NCI-H2196 (cell line): ENCODE results near the gene PARP11.

Source experiments
- DNase-seq: peaks from one replicate; lab custom pipeline; 2025; ENCODE audit not compliant: unreplicated experiment; lab: John Stamatoyannopoulos, UW

Gene PARP11

DNA sequence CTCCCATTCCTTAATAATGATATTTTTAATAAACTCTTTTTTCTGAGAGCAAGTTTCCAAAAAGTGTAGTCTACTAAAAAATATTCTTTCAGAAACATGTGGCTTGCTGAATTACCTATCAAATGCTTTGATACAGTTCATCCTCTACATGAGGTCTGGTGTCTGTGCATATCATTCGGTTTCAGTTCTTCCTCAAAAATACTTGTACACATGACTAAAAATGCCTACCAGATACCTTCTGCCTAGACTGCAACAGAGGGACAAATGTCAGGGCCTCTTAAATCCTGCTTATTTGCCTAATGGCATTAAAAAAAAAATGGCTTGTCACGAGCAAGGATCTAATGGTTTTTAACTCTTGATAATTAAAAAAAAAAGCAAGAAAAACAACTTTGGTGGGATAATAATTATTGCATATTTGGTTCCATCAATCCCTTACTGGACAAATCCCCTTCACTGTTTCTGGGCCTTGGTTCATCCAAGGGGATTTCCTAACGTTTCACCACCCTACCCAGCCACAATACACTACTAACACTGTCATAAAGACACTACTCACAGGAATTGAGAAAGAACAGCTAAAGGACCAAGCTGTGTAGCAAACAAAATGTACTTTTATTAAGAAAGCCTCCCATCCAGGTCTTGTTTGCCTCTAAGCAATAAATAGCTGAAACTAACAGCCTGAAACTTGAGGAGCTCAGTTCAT lies 45.7 kb downstream of the PARP11 start:
- no peak for DNase-seq

DNA sequence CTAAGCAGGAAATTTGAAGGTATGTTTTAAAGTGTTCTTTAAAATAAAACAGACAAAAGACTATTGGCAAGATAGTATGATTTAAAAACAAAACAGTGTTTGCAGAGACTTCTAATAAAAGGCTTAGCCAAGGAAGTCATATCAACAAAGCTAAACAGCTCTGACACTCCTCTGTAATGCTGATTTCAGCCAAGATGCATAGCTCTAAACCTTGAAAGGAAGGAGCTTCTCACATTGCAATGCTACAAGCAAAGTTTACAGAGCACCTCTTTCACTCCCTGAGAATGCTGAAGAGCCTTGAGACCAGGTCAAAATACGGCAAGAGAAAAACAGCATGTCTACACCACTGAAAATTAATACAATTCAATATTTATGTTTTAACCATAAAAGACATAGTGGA lies 51.8 kb downstream of the PARP11 start:
- no peak for DNase-seq

DNA sequence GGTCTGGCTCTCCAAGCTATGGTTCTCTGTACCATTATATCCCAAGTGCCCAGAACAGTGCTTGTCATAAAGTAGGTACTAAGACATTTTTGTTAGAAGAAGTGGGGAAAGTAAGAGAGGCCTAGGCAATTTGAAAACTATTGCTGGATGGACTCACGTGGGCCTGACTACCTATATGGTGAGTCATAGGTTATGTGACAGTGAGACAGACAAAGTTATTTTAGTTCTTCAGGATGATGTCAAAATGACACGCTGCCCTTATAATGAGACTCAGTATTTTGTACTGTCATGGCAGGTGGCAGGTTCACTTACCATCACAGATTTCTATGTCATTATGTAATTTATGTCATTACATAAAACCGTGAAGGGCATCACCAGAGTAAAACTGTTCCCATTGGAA lies 53.1 kb downstream of the PARP11 start:
- DNase-seq = no peak

DNA sequence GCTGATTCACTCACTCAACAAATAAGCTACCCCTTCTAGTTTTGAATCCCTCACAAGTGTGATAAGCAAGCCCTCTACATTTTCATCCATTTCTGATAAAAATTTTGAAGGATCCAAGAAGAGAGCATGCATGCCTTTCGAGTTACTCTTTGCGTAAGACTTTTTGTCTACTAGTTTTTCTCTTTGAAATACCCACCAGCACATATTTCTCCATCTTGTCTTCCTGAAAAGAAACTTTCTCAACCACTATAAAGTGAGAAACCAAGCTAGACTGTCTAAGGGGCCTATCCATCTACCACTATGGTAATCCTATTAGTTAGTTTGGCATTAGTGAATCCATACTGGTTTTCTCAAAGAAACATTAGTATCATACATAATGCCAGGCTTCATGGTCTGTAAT lies 56.9 kb downstream of the PARP11 start:
- DNase-seq = no peak

DNA sequence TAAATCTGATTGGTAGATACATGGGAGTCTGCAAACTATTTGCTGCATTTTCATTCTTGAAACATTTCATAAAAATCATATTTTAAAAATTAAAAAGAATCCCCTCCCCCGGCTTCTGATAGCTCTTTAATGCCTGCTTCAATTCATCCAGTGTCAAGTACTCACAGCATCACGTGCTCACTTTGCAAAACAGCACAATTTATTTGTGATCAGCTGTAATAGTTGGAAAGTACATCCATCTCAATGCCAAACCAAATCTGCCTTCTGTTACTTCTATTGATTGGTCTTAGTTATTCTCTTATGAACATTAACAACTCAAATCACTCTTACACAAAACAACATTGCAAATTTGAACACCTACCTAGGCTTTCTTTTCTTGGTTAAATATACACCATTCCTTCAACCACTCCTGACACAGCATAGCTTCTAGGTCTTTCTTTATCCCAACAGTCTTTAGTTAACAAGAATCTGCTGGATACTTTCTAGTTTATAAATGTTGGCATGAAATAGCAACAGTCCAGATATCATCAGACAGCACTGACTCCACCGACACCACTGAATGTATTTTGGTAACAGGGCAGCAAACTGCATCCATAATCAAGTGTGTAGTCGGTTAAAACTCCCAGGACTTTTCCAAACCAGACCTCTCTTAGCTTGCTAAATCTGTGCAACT lies 58.0 kb downstream of the PARP11 start:
- DNase-seq = no peak

DNA sequence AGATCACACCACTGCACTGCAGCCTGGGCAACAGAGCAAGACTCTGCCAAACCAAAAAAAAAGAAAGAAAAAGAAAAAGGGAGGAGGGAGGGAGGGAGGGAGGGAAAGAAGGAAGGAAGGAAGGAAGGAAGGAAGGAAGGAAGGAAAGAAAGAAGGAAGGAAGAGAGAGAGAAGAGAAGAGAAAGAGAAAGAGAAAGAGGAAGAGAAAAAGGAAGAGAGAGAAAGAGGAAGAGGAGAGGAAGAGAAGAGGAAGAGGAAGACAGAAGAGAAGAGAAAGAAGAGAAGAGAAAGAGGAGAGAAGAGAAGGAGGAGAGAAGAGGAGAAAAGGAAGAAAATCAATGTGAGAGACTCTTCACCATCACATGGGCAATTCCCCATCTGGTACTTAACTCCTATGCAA lies 62.7 kb downstream of the PARP11 start:
- DNase-seq = no peak

DNA sequence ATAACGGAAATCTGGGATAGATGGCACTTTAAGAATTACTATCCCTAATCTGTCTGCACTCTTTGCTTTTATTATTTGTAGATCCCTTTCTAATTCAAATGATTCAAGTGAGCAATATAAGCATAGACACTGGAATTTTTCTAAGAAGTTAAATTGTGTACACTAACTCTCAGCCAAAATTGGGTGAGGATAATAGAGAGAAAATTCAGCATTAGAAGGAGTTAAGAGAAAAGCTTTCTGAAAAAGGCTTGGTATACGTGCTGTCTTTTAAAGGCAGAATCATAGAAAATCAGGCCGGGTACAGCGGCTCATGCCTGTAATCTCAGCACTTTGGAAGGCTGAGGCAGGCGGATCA lies 63.2 kb downstream of the PARP11 start:
- no peak for DNase-seq

DNA sequence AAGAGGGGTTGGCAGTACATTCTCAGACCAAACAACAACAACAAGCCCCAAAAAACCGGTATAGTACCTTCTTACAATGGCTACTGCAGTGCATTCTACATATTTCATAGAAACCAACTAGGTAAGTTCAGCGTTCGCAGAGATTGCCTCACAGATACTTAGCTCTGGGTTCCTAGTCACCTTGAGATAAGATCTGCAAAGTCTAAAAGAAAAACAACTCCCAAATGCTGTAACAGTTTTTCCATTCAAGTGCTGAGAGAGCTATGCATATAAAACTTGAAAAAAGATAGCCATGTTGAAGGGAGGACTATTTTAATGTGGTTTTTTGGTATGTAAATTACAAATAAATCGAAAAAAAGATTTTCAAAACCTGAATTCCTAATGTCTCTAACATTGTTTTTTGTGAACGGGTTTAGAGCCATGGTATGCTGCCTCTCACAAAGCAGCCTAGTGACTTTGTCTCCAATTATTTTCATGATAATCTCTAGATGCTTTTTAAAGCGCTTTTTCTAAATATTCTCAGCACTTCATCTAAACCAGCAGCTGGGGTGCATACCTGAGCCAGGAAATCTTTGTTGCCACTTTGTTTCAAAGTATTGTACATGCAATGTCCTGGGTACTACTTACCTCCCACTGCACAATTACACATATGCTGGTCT lies 63.7 kb downstream of the PARP11 start:
- no peak for DNase-seq

DNA sequence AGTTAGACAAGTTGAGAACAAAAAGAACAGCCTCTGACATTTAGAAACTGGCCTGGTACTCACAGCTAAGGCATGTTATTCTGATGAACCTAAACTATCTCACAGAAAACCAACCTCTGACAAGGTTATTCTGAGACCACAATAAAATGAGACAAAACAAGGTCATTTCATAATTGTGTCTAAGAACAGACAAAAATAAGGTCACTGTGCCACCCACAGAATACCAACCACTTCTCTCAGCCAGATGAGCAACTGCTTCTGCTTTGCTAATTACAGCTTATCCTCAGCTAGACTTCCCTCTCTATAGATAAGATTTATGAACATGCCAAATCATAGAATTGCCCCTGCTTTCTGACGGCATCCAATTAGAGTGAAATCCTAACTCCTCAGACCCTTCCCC lies 68.1 kb downstream of the PARP11 start:
- no peak for DNase-seq

DNA sequence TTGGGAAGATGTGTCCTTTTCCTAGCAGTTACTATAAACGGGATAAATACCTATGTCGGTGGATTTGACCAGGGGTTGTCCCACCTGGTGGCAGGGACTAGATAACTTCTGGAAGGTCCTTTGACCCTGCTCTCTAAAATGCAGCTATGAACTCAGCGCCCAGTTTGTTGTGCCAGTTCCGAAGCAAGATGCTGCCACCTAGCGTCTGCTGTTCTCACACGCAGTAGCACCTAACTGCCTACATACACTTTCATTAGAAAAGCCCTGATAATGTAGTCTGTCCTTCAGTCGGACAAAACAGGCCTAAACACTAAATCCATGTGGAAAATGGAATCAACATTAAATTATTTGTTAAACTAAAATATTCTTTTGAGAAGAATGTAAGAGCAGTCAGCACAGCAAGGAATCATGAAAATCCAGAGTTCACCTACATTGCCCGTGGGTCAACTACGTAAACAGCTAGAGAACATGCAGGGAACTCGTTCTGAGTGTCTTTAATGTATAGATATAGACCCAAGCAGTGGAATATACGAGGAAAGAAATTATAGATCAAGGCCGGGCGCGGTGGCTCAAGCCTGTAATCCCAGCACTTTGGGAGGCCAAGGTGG lies 69.2 kb downstream of the PARP11 start:
- DNase-seq = peak; percentile 61

DNA sequence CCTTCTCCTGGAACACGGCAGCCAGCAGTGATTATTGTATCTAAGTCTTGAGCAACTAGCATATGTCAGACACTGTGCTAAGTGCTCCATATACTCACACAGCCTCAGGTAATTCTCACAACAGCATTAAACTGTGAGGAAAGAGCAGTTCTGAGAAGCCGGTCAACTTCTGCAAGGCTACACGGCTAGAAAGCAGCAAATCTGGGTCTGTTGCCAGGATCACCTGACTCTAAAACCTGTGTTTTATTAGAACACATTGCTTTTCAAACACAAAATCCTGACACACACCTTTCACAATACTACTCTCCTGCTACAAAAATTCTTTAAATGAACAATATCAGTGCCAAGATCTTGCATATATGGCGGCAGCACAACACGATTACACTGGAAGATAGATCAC lies 70.5 kb downstream of the PARP11 start:
- no peak for DNase-seq

DNA sequence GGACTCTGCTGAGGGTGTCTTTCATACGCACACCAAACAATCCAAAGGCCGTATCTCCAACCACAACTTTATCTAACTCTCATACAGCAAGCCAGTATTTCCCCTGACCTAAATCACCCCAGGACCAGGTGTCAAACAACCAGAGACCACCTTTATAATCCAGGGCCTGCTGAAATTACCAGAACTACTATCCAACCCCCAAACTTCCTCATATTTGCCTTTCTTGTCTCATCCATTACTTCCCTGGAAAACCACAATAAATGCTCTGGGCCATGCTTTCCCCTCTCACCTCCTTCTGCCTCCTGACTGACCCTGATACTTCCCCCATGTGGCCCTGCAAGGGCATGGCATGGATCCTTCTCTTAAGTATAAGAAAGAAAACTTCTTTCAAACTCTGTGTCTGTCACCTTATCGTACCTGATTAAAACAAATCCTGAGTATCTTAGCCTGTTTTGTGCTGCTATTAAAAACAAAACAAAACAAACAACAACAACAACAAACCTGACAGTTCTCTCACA lies 75.6 kb downstream of the PARP11 start:
- no peak for DNase-seq

DNA sequence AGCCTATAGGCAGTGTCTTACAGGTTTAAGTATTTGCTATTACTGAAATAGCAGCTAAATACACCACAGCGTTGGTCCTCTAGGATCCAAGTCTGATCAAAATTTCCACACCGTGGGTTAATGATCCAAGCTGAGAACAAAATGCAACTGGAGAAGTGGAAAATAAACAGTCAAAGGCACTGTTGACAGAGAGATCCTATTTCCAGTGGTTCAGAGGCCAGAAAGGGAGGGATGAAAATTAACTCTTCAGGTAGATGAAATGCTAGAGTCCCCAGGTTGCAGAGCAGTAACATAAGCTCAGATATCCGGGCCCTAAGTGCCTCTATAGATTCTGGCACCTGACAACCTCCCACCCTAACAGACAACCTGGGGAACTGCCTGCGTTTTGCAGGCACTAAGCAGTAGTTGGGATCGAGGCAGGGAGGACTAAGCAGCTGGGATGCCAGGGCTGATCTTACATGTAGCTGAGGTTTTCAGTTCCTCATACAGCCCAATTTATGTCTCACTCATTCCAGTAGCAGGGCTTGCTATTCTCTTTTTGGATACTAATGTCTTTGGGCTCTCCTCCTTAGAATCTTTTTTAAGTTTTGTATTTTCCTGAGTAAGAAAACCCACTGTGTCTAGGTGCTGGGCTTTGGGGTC lies 77.6 kb downstream of the PARP11 start:
- DNase-seq = peak; percentile 21

DNA sequence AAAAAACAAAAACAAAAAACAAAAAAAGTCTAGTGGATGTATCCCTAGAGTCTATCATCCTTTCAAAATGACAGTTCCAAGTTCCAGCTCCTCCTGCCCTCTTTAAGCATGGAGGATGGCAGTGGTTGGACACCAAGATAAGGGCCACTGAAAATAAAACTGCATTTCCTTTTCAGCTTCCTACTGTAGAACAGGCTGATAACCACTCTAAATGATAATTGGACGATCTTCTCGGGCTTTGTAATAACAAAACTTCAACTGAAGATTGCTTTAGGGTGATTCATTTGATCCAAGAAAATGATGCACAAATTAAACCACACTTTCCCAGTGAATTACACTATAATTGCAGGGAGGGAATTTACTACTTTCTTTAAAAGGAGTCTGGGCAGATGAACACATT lies 78.1 kb downstream of the PARP11 start:
- no peak for DNase-seq

DNA sequence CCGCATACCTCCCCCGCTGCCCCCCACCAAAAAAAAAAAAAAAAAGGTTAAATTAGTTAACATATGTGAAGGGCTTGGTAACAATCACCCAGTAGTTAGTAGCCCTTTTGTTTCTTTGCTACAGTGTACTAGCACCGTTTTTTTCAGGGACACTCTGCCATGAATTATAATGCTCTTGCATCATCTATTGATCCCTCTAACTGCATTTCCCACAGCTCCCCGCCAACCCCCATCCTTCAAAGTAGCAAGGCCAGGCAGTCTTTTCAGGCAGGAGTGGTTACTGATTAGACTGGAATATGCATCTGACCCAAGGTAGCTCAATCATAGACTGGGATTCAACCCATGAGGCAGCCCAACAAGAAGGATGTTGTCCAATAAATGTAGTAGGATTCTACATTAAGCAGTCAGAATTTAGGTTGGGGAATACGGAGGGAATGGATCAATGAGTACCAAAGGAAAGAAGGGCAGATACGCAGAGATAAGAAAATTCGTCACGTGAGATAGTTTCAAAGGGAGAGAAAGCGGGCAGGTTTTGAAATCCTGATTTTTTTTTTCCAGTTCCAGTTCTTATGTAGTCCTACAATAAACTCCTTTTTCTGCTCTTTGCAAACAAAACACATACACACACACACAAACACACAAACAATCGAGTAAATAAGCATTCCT lies 80.4 kb downstream of the PARP11 start:
- no peak for DNase-seq

DNA sequence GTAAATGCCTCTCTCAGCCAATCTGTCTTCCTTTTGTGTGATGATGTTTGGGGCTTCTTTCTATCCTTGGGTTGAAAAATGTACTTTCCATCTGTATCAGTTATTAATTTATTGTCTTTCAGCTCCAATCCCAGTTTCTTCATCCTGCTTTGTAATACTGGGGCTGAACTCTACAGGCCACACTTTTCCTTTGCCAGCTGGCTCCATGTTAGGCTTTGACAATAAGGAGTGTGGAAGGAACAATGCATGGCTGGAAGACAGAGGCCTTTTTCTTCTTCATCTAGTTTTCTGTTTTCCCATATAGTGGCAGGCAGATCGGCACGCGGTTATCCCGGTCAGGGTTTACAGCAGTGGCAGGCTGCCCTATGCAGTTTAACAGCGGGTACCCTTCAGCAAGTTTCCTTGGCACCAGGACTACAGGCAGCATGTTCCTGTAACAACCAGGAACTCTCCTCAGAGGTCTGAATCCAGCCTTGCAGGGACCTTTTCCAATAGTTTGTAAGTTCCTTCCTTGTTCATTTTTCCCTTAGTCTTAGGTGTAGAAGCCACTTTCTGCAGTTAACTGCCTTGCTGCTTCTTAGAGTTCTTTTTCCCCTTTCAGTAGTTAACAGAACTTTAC lies 81.8 kb downstream of the PARP11 start:
- no peak for DNase-seq

DNA sequence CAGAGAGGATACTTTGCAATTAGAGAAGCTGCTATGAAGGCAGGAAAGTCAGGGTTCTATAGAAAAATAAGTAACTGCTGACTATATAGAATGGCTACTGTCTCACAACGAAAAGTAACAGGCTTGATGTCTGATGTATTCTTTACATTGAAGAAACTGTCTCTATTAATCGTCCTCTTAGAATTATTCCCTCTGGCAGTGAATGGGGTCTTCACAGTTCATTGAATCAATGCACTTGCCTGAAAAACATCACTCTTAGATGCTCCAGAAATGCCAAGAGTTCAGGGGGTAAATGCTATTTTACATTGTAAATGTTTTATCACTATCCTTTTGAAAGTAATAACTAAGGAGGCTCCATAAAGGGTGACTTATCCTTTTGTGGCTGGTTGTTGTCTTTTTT lies 82.6 kb downstream of the PARP11 start:
- DNase-seq = no peak

DNA sequence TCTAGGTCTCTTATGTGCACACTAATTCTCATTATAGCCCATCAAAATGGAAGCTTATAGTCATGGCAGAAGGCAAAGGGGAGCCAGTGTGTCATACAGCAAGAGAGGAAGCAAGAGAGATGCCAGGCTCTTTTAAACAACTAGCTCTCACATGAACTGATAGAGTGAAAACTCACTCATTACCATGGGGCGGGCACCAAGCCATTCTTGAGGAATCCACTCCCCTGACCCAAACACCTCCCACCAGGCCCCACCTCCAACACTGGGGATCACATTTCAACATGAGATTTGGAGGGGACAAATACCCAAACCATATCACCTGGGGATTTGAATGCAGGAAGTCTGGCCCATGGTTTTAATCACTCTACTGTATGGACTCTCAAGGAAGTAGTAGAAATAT lies 83.4 kb downstream of the PARP11 start:
- DNase-seq = no peak

DNA sequence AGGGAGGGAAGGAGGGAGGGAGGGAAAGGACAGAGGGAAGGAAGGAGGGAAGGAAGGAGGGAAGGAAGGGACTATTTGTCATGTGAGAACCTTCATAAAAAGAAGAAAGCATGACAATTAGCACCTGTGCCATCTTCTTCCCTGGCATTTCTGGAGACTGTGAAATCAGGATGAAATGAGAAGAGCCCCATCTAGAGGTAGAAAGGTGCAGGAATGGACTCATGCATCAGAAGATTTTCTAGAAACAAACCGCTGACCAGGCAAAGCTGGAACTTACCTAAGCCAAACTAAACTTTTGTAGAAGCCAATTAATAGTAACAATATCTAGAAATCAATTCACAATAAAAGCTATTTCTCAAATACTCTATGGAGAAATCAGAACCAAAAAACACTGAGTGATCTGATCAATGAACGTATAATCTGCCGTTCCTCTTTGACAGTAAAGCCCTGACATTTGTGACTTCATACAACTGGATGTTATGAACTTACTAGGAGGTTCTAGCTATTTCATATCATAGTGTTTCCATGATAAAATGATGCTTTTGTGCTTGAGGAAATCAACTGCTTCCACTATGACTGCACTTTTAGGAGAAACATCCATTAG lies 95.9 kb downstream of the PARP11 start:
- peak; percentile 57 for DNase-seq
